Activated B cell treated with CpG ODN at 0.5 μM for 24 hours (primary cell): ENCODE results near the gene DMRTB1. TPM values are rescaled to one million over a fixed set of nuclear protein-coding genes. Genes with fewer than 3 reads are reported as not detected.

ENCODE experiments used
- ATAC-seq: fragments of 200-7000 bp; cut with Tn5 transposase; one replicate; pipeline ENCODE4 v1.10.0; 2021; ENCODE audit warnings: low read depth, mild to moderate bottlenecking, moderate library complexity
- CTCF ChIA-PET: fragments of 350-600 bp; sonication (Branson Sonifier 250); formaldehyde crosslinking; loops from one replicate; lab custom pipeline; 2021; ENCODE audit warnings: antibody characterized with exemption; lab: Charles Lee
- POLR2A ChIA-PET: fragments of 350-600 bp; sonication (Branson Sonifier 250); formaldehyde crosslinking; loops from one replicate; lab custom pipeline; 2021; ENCODE audit warnings: antibody characterized with exemption; lab: Charles Lee
- DNase-seq: peaks from one replicate; pipeline ENCODE4 v3.0.0; 2022
- H3K27ac Mint-ChIP-seq: one replicate; pipeline ENCODE4 v1.8.0; 2020; ENCODE audit warnings: mixed read lengths
- H3K27me3 Mint-ChIP-seq: one replicate; pipeline ENCODE4 v1.8.0; 2021; ENCODE audit warnings: mixed read lengths
- H3K36me3 Mint-ChIP-seq: one replicate; pipeline ENCODE4 v1.8.0; 2021; ENCODE audit warnings: low read depth, mixed read lengths
- H3K4me1 Mint-ChIP-seq: one replicate; pipeline ENCODE4 v1.8.0; 2021; ENCODE audit warnings: mixed read lengths
- H3K4me3 Mint-ChIP-seq: one replicate; pipeline ENCODE4 v1.8.0; 2020; ENCODE audit warnings: mild to moderate bottlenecking, mixed read lengths
- H3K9me3 Mint-ChIP-seq: one replicate; pipeline ENCODE4 v1.8.0; 2020; ENCODE audit warnings: mixed read lengths
- CTCF ChIP-seq: fragments of 200-600 bp; IDR thresholded peaks from one replicate; pipeline ENCODE4 v1.8.0; 2022; ENCODE audit warnings: antibody characterized with exemption, mild to moderate bottlenecking
- intact Hi-C: fragments of 100-400 bp; cut with micrococcal nuclease; formaldehyde crosslinking; loops from one replicate; pipeline ENCODE4 v1.15.1; 2024
- total RNA-seq: library from RNA; stranded (reverse); gene quantifications from 2 replicates; pipeline ENCODE4 v1.2.3, GENCODE V29; 2022

DMRTB1 gene
- total RNA-seq, 1 donor from 2014 or later: not detected

- POLR2A ChIA-PET: no interaction called here
- Mint-ChIP-seq H3K27ac (no peak overlapping the region), H3K4me1 (no peaks in the 10 kb centered on the region), H3K9me3 (peaks cover 3% of the 10 kb centered on the region), H3K4me3 (no peak overlapping the region), H3K27me3 (peaks cover 18% of the 10 kb centered on the region), H3K36me3 (no peaks in the 10 kb centered on the region)
- no peak for TF ChIP-seq CTCF
- DNase-seq (no peak), ATAC-seq (no peak)
- intact Hi-C loops: no loop called here
- CTCF ChIA-PET: no interaction called here
Observed at GRCh38 chr1:53435151-53435550, 24.0 kb upstream of the DMRTB1 start.

- no peak for TF ChIP-seq CTCF
- H3K36me3 Mint-ChIP-seq: no peaks in the 10 kb centered on the region
- no peak overlapping the region for H3K4me3 Mint-ChIP-seq
- H3K9me3 Mint-ChIP-seq: peaks cover 3% of the 10 kb centered on the region
- ChIA-PET CTCF (no interaction called here), POLR2A (no interaction called here)
- no peaks in the 10 kb centered on the region for H3K4me1 Mint-ChIP-seq
- no peak overlapping the region for H3K27ac Mint-ChIP-seq
- peaks cover 11% of the 10 kb centered on the region for H3K27me3 Mint-ChIP-seq
- ATAC-seq: no peak
- intact Hi-C loops: no loop called here
- no peak for DNase-seq
Observed at GRCh38 chr1:53438427-53439336, 20.5 kb upstream of the DMRTB1 start.

GRCh38 chr1:53439337-53440207, 19.6 kb upstream of the DMRTB1 start:
- Mint-ChIP-seq H3K36me3 (no peaks in the 10 kb centered on the region), H3K27me3 (peaks cover 7% of the 10 kb centered on the region), H3K4me3 (no peak overlapping the region), H3K9me3 (peaks cover 3% of the 10 kb centered on the region), H3K27ac (no peak overlapping the region), H3K4me1 (no peaks in the 10 kb centered on the region)
- intact Hi-C loops: no loop called here
- TF ChIP-seq CTCF: no peak
- ATAC-seq: no peak
- no peak for DNase-seq
- CTCF ChIA-PET: no interaction called here
- POLR2A ChIA-PET: no interaction called here

- no peaks in the 10 kb centered on the region for H3K9me3 Mint-ChIP-seq
- H3K4me1 Mint-ChIP-seq: no peaks in the 10 kb centered on the region
- ChIA-PET POLR2A (no interaction called here), CTCF (no interaction called here)
- H3K27me3 Mint-ChIP-seq: peaks cover 3% of the 10 kb centered on the region
- ATAC-seq (no peak), DNase-seq (no peak)
- intact Hi-C loops: no loop called here
- TF ChIP-seq CTCF: no peak
- H3K27ac Mint-ChIP-seq: no peak overlapping the region
- no peaks in the 10 kb centered on the region for H3K36me3 Mint-ChIP-seq
- no peak overlapping the region for H3K4me3 Mint-ChIP-seq
Observed at GRCh38 chr1:53440633-53441032, 18.6 kb upstream of the DMRTB1 start.

GRCh38 chr1:53442299-53442698, 16.9 kb upstream of the DMRTB1 start:
- no peak overlapping the region for H3K27ac Mint-ChIP-seq
- POLR2A ChIA-PET: no interaction called here
- H3K27me3 Mint-ChIP-seq: no peaks in the 10 kb centered on the region
- no peak for TF ChIP-seq CTCF
- H3K9me3 Mint-ChIP-seq: no peaks in the 10 kb centered on the region
- no peaks in the 10 kb centered on the region for H3K36me3 Mint-ChIP-seq
- no peaks in the 10 kb centered on the region for H3K4me1 Mint-ChIP-seq
- CTCF ChIA-PET: no interaction called here
- no peak for DNase-seq
- no peak for ATAC-seq
- no peak overlapping the region for H3K4me3 Mint-ChIP-seq
- intact Hi-C loops: no loop called here
